CD14-positive monocyte (primary cell): ENCODE results near the gene ARID3A. TPM values are rescaled to one million over a fixed set of nuclear protein-coding genes. Genes with fewer than 3 reads are reported as not detected.

ENCODE experiments used
- DNase-seq, 3 donors: peaks; one replicate each; pipeline ENCODE4 v3.0.0-alpha.2; 2011 to 2022
- H2AFZ ChIP-seq: 2 replicates; pipeline ENCODE4 v1.6.0; 2012; ENCODE audit warnings: mild to moderate bottlenecking, low read depth, low read length, inconsistent platforms; ENCODE audit not compliant: insufficient read depth, poor library complexity, severe bottlenecking
- H3K27ac ChIP-seq, 2 donors: 1 replicate in 1 of 2; 2 replicates in 1 of 2; pipeline ENCODE4 v1.5.1; 2012 to 2013; ENCODE audit warnings: low read length in 2 of 2, control low read depth in 1 of 2, inconsistent platforms in 1 of 2, low read depth in 1 of 2, mild to moderate bottlenecking in 1 of 2
- H3K27me3 ChIP-seq, 2 donors: one replicate each; pipeline versions ENCODE4 v1.6.0 to v1.6.1; 2011 to 2013; ENCODE audit warnings: low read length in 2 of 2; ENCODE audit not compliant: control insufficient read depth in 2 of 2, insufficient read depth in 2 of 2
- H3K36me3 ChIP-seq, 2 donors: replicated peaks in 1 of 2; 1 replicate in 1 of 2; 2 replicates in 1 of 2; pipeline versions ENCODE4 v1.5.1 to v1.6.1; 2012 to 2013; ENCODE audit warnings: low read length in 2 of 2, control low read depth in 1 of 2, inconsistent platforms in 1 of 2, mild to moderate bottlenecking in 1 of 2; ENCODE audit not compliant: insufficient read depth in 2 of 2, control insufficient read depth in 1 of 2
- H3K4me1 ChIP-seq, 2 donors: 1 replicate in 1 of 2; 2 replicates in 1 of 2; pipeline versions ENCODE4 v1.5.1 to v1.6.1; 2012 to 2013; ENCODE audit warnings: low read length in 2 of 2, control low read depth in 1 of 2, inconsistent platforms in 1 of 2, mild to moderate bottlenecking in 1 of 2, moderate library complexity in 1 of 2; ENCODE audit not compliant: insufficient read depth in 2 of 2, control insufficient read depth in 1 of 2
- H3K4me2 ChIP-seq: replicated peaks from 2 replicates; pipeline ENCODE3; 2012; ENCODE audit warnings: low read length, moderate library complexity, mild to moderate bottlenecking; ENCODE audit not compliant: poor library complexity, severe bottlenecking; ENCODE audit errors: extremely low read depth
- H3K4me3 ChIP-seq, 3 experiments: fragments of 200-600 bp in 1 of 3; sonication (generic) in 1 of 3; replicated peaks in 1 of 3; 1 replicate in 2 of 3; 2 replicates in 1 of 3; pipeline ENCODE4 v1.5.1; 2011 to 2013; ENCODE audit warnings: low read length in 3 of 3, mild to moderate bottlenecking in 3 of 3, control low read depth in 2 of 3, low read depth in 2 of 3, inconsistent platforms in 1 of 3, moderate library complexity in 1 of 3
- H3K79me2 ChIP-seq: 2 replicates; pipeline ENCODE4 v1.6.0; 2012; ENCODE audit warnings: mild to moderate bottlenecking, control low read depth, inconsistent platforms, low read length, moderate library complexity; ENCODE audit not compliant: insufficient read depth
- H3K9ac ChIP-seq: 2 replicates; pipeline ENCODE4 v1.6.0; 2017; ENCODE audit warnings: low read length, mild to moderate bottlenecking; ENCODE audit not compliant: insufficient read depth, poor library complexity, severe bottlenecking
- H3K9me3 ChIP-seq, 2 donors: replicated peaks in 1 of 2; 1 replicate in 1 of 2; 2 replicates in 1 of 2; pipeline versions ENCODE4 v1.5.1 to v1.6.1; 2012 to 2013; ENCODE audit warnings: low read length in 2 of 2, control low read depth in 1 of 2; ENCODE audit not compliant: control insufficient read depth in 1 of 2, insufficient read depth in 1 of 2
- H4K20me1 ChIP-seq: 2 replicates; pipeline ENCODE4 v1.6.0; 2012; ENCODE audit warnings: mild to moderate bottlenecking, low read length, control low read depth, moderate library complexity; ENCODE audit not compliant: insufficient read depth
- H3K27ac Mint-ChIP-seq, 7 donors: one replicate each; pipeline ENCODE4 v1.8.0; 2020; ENCODE audit warnings: mild to moderate bottlenecking in 7 of 7, mixed read lengths in 7 of 7, moderate library complexity in 6 of 7, inconsistent platforms in 2 of 7
- H3K27me3 Mint-ChIP-seq, 3 donors: one replicate each; pipeline ENCODE4 v1.8.0; 2021 to 2022; ENCODE audit warnings: low read depth in 3 of 3, mild to moderate bottlenecking in 3 of 3, mixed read lengths in 3 of 3, moderate library complexity in 3 of 3, inconsistent platforms in 1 of 3
- H3K36me3 Mint-ChIP-seq, 2 donors: one replicate each; pipeline ENCODE4 v1.8.0; 2020; ENCODE audit warnings: mixed read lengths in 2 of 2, inconsistent platforms in 1 of 2, mild to moderate bottlenecking in 1 of 2
- H3K4me1 Mint-ChIP-seq: one replicate; pipeline ENCODE4 v1.8.0; 2020; ENCODE audit warnings: mild to moderate bottlenecking, mixed read lengths
- H3K4me3 Mint-ChIP-seq, 2 donors: one replicate each; pipeline ENCODE4 v1.8.0; 2020; ENCODE audit warnings: mild to moderate bottlenecking in 2 of 2, mixed read lengths in 2 of 2, moderate library complexity in 1 of 2
- H3K9me3 Mint-ChIP-seq, 7 donors: one replicate each; pipeline ENCODE4 v1.8.0; 2020 to 2022; ENCODE audit warnings: mixed read lengths in 7 of 7, mild to moderate bottlenecking in 6 of 7, moderate library complexity in 6 of 7, inconsistent platforms in 2 of 7
- CTCF ChIP-seq: fragments of 200-600 bp; IDR thresholded peaks from one replicate; pipeline ENCODE4 v1.8.0; 2022; ENCODE audit warnings: antibody characterized with exemption, mild to moderate bottlenecking
- WGBS: methylation state at CpG from one replicate; pipeline ENCODE4 v1.1.5; 2013; ENCODE audit warnings: missing lambda C conversion rate; ENCODE audit not compliant: insufficient coverage; 5-methylcytosine and 5-hydroxymethylcytosine counted together
- intact Hi-C, 2 donors: fragments of 100-400 bp; cut with micrococcal nuclease; formaldehyde crosslinking; loops; one replicate each; pipeline versions ENCODE4 v1.15.0 to v1.15.1; 2023
- polyA plus RNA-seq, 3 donors: library from polyadenylated mRNA; depleted of rRNA in 1 of 3; unstranded in 2 of 3; stranded (reverse) in 1 of 3; fragments of 300-500 nt in 2 of 3; fragments of >200 nt in 1 of 3; fragmentation: Illumina TruSeq in 2 of 3; gene quantifications; 1 replicate in 2 of 3; 2 replicates in 1 of 3; pipeline ENCODE4 v1.2.3, GENCODE V29; 2012 to 2021

The ARID3A gene
- polyA plus RNA-seq, 3 donors, result 2.1 to 41.6 (median 3.2) TPM

- Histone ChIP-seq H3K4me1 (peaks cover 7% of the 10 kb centered on the region in 2 donors), H2AFZ (no peak overlapping the region), H3K9me3 (peaks cover 0 to 8% of the 10 kb centered on the region in 2 donors), H3K9ac (no peak overlapping the region), H3K4me2 (no peak overlapping the region), H3K4me3 (no peak overlapping the region), H4K20me1 (peaks cover 13% of the 10 kb centered on the region), H3K79me2 (no peaks in the 10 kb centered on the region), H3K27me3 (peaks cover 8 to 46% of the 10 kb centered on the region in 2 donors), H3K36me3 (peaks cover 5 to 11% of the 10 kb centered on the region in 2 donors), H3K27ac (no peak overlapping the region)
- intact Hi-C loops, result no loop called here
- Mint-ChIP-seq H3K27me3 (peaks cover 38 to 50% (median 43%) of the 10 kb centered on the region in 3 donors), H3K27ac (no peak overlapping the region), H3K4me3 (no peak overlapping the region), H3K36me3 (peaks cover 11 to 16% of the 10 kb centered on the region in 2 donors), H3K4me1 (peaks cover 6% of the 10 kb centered on the region), H3K9me3 (peaks cover 0 to 19% (median 6%) of the 10 kb centered on the region in 7 donors)
- DNase-seq, result no peak
- TF ChIP-seq CTCF, result no peak
- 96% methylated on average over 18 of the region's 18 CpGs for WGBS
These were observed 68.7 kb downstream of the ARID3A start for GRCh38 chr19:994516-994915.

- no peak for TF ChIP-seq CTCF
- Histone ChIP-seq H3K27me3 (peaks cover 8 to 52% of the 10 kb centered on the region in 2 donors), H3K4me3 (no peak overlapping the region), H3K4me1 (peaks cover 7% of the 10 kb centered on the region in 2 donors), H3K9ac (no peak overlapping the region), H2AFZ (no peak overlapping the region), H3K4me2 (no peak overlapping the region), H3K79me2 (no peaks in the 10 kb centered on the region), H3K27ac (no peak overlapping the region), H4K20me1 (peaks cover 13% of the 10 kb centered on the region), H3K9me3 (peaks cover 0 to 8% of the 10 kb centered on the region in 2 donors), H3K36me3 (peaks cover 0 to 6% of the 10 kb centered on the region in 2 donors)
- Mint-ChIP-seq H3K27ac (no peak overlapping the region), H3K9me3 (peaks cover 0 to 19% (median 6%) of the 10 kb centered on the region in 7 donors), H3K27me3 (peaks cover 44 to 57% (median 49%) of the 10 kb centered on the region in 3 donors), H3K4me3 (peak overlapping the region in 1 of 2 donors; percentile 71), H3K4me1 (peaks cover 6% of the 10 kb centered on the region), H3K36me3 (peaks cover 12% of the 10 kb centered on the region in 2 donors)
- WGBS, result 77% methylated on average over 18 of the region's 26 CpGs
- intact Hi-C loops, result no loop called here
- DNase-seq, result no peak
These were observed 69.4 kb downstream of the ARID3A start for GRCh38 chr19:995051-995827.
